ENCODE data around the gene SMPDL3B.

The SMPDL3B gene

GRCh38 chr1:27959792-27960603, 25.2 kb downstream of the SMPDL3B start, which contains the start of gene XKR8:
TSS of gene XKR8 (plus strand) at chr1:27959973. CDS start at chr1:27960070, 97 bp downstream.
- Histone ChIP-seq H3K27ac (ENCODE audit: low read length) (peak within 1 kb of the TSS; percentile 84), H3K4me1 (ENCODE audit: control insufficient read depth in 1 of 2, insufficient read depth in 2 of 2, low read length in 2 of 2) (peaks cover 4 to 17% of the 10 kb centered on the region in 2 donors), H3K4me3 (ENCODE audit: low read depth in 1 of 2, low read length in 2 of 2) (peak within 1 kb of the TSS; percentile 76 to 85), H3K9me3 (ENCODE audit: control insufficient read depth in 1 of 2, low read length in 2 of 2) (no peaks in the 10 kb centered on the region), H3K36me3 (ENCODE audit: control insufficient read depth in 1 of 2, insufficient read depth in 2 of 2, low read length in 2 of 2) (peaks cover 3 to 17% of the 10 kb centered on the region in 2 donors), H3K27me3 (ENCODE audit: low read depth, low read length) (no peaks in the 10 kb centered on the region)

GRCh38 chr1:27960762-27961645, 26.2 kb downstream of the SMPDL3B start:
- H3K27me3 ChIP-seq (ENCODE audit: low read depth, low read length) = no peaks in the 10 kb centered on the region
- H3K27ac ChIP-seq (ENCODE audit: low read length) = peak overlapping the region; percentile 84
- H3K36me3 ChIP-seq (ENCODE audit: control insufficient read depth in 1 of 2, insufficient read depth in 2 of 2, low read length in 2 of 2) = peaks cover 3 to 27% of the 10 kb centered on the region in 2 donors
- no peaks in the 10 kb centered on the region for H3K9me3 ChIP-seq (ENCODE audit: control insufficient read depth in 1 of 2, low read length in 2 of 2)
- H3K4me1 ChIP-seq (ENCODE audit: control insufficient read depth in 1 of 2, insufficient read depth in 2 of 2, low read length in 2 of 2) = peaks cover 4 to 17% of the 10 kb centered on the region in 2 donors
- peak overlapping the region; percentile 76 to 85 for H3K4me3 ChIP-seq (ENCODE audit: low read depth in 1 of 2, low read length in 2 of 2)

- peaks cover 4 to 17% of the 10 kb centered on the region in 2 donors for H3K4me1 ChIP-seq (ENCODE audit: control insufficient read depth in 1 of 2, insufficient read depth in 2 of 2, low read length in 2 of 2)
- no peaks in the 10 kb centered on the region for H3K27me3 ChIP-seq (ENCODE audit: low read depth, low read length)
- H3K9me3 ChIP-seq (ENCODE audit: control insufficient read depth in 1 of 2, low read length in 2 of 2) = no peaks in the 10 kb centered on the region
- H3K27ac ChIP-seq (ENCODE audit: low read length) = no peak overlapping the region
- H3K36me3 ChIP-seq (ENCODE audit: control insufficient read depth in 1 of 2, insufficient read depth in 2 of 2, low read length in 2 of 2) = peaks cover 3 to 33% of the 10 kb centered on the region in 2 donors
- peak overlapping the region in 1 of 2 donors; percentile 76 for H3K4me3 ChIP-seq (ENCODE audit: low read depth in 1 of 2, low read length in 2 of 2)
Measured at GRCh38 chr1:27961646-27962221, 26.9 kb downstream of the SMPDL3B start.

GRCh38 chr1:27963393-27963792, 28.6 kb downstream of the SMPDL3B start:
- H3K27me3 ChIP-seq (ENCODE audit: low read depth, low read length) = no peaks in the 10 kb centered on the region
- peaks cover 3 to 50% of the 10 kb centered on the region in 2 donors for H3K36me3 ChIP-seq (ENCODE audit: control insufficient read depth in 1 of 2, insufficient read depth in 2 of 2, low read length in 2 of 2)

GRCh38 chr1:27966402-27967105, 31.8 kb downstream of the SMPDL3B start:
- H3K27ac ChIP-seq (ENCODE audit: low read length) = no peak overlapping the region
- peaks cover 3 to 51% of the 10 kb centered on the region in 2 donors for H3K36me3 ChIP-seq (ENCODE audit: control insufficient read depth in 1 of 2, insufficient read depth in 2 of 2, low read length in 2 of 2)
- no peaks in the 10 kb centered on the region for H3K27me3 ChIP-seq (ENCODE audit: low read depth, low read length)
- H3K4me3 ChIP-seq (ENCODE audit: low read depth in 1 of 2, low read length in 2 of 2) = no peak overlapping the region
- H3K9me3 ChIP-seq (ENCODE audit: control insufficient read depth in 1 of 2, low read length in 2 of 2) = no peaks in the 10 kb centered on the region
- H3K4me1 ChIP-seq (ENCODE audit: control insufficient read depth in 1 of 2, insufficient read depth in 2 of 2, low read length in 2 of 2) = peaks cover 2 to 4% of the 10 kb centered on the region in 2 donors

More at GRCh38 chr1:27963393-27963792, 28.6 kb downstream of the SMPDL3B start:
- Histone ChIP-seq H3K27ac (ENCODE audit: low read length) (no peak overlapping the region), H3K4me3 (ENCODE audit: low read depth in 1 of 2, low read length in 2 of 2) (no peak overlapping the region), H3K4me1 (ENCODE audit: control insufficient read depth in 1 of 2, insufficient read depth in 2 of 2, low read length in 2 of 2) (peaks cover 4 to 17% of the 10 kb centered on the region in 2 donors), H3K9me3 (ENCODE audit: control insufficient read depth in 1 of 2, low read length in 2 of 2) (no peaks in the 10 kb centered on the region)

- no peak overlapping the region for H3K4me3 ChIP-seq (ENCODE audit: low read depth in 1 of 2, low read length in 2 of 2)
- H3K36me3 ChIP-seq (ENCODE audit: control insufficient read depth in 1 of 2, insufficient read depth in 2 of 2, low read length in 2 of 2) = peaks cover 3 to 51% of the 10 kb centered on the region in 2 donors
- peaks cover 5 to 7% of the 10 kb centered on the region in 2 donors for H3K4me1 ChIP-seq (ENCODE audit: control insufficient read depth in 1 of 2, insufficient read depth in 2 of 2, low read length in 2 of 2)
- no peaks in the 10 kb centered on the region for H3K27me3 ChIP-seq (ENCODE audit: low read depth, low read length)
- H3K9me3 ChIP-seq (ENCODE audit: control insufficient read depth in 1 of 2, low read length in 2 of 2) = no peaks in the 10 kb centered on the region
- no peak overlapping the region for H3K27ac ChIP-seq (ENCODE audit: low read length)
Measured at GRCh38 chr1:27967106-27967883, 32.5 kb downstream of the SMPDL3B start.

- peaks cover 8 to 53% of the 10 kb centered on the region in 2 donors for H3K36me3 ChIP-seq (ENCODE audit: control insufficient read depth in 1 of 2, insufficient read depth in 2 of 2, low read length in 2 of 2)
- H3K27ac ChIP-seq (ENCODE audit: low read length) = no peak overlapping the region
- peaks cover 5 to 7% of the 10 kb centered on the region in 2 donors for H3K4me1 ChIP-seq (ENCODE audit: control insufficient read depth in 1 of 2, insufficient read depth in 2 of 2, low read length in 2 of 2)
- H3K4me3 ChIP-seq (ENCODE audit: low read depth in 1 of 2, low read length in 2 of 2) = no peak overlapping the region
- H3K9me3 ChIP-seq (ENCODE audit: control insufficient read depth in 1 of 2, low read length in 2 of 2) = no peaks in the 10 kb centered on the region
- H3K27me3 ChIP-seq (ENCODE audit: low read depth, low read length) = no peaks in the 10 kb centered on the region
Measured at GRCh38 chr1:27967884-27968466, 33.2 kb downstream of the SMPDL3B start.

GRCh38 chr1:27968692-27969091, 33.9 kb downstream of the SMPDL3B start:
- Histone ChIP-seq H3K4me3 (ENCODE audit: low read depth in 1 of 2, low read length in 2 of 2) (no peak overlapping the region), H3K4me1 (ENCODE audit: control insufficient read depth in 1 of 2, insufficient read depth in 2 of 2, low read length in 2 of 2) (peaks cover 5 to 7% of the 10 kb centered on the region in 2 donors), H3K27ac (ENCODE audit: low read length) (no peak overlapping the region), H3K27me3 (ENCODE audit: low read depth, low read length) (no peaks in the 10 kb centered on the region), H3K9me3 (ENCODE audit: control insufficient read depth in 1 of 2, low read length in 2 of 2) (no peaks in the 10 kb centered on the region), H3K36me3 (ENCODE audit: control insufficient read depth in 1 of 2, insufficient read depth in 2 of 2, low read length in 2 of 2) (peaks cover 9 to 56% of the 10 kb centered on the region in 2 donors)

GRCh38 chr1:27970401-27970800, 35.6 kb downstream of the SMPDL3B start:
- Histone ChIP-seq H3K27ac (ENCODE audit: low read length) (peak overlapping the region; percentile 4), H3K4me1 (ENCODE audit: control insufficient read depth in 1 of 2, insufficient read depth in 2 of 2, low read length in 2 of 2) (peaks cover 5 to 7% of the 10 kb centered on the region in 2 donors), H3K27me3 (ENCODE audit: low read depth, low read length) (no peaks in the 10 kb centered on the region), H3K9me3 (ENCODE audit: control insufficient read depth in 1 of 2, low read length in 2 of 2) (no peaks in the 10 kb centered on the region), H3K4me3 (ENCODE audit: low read depth in 1 of 2, low read length in 2 of 2) (no peak overlapping the region), H3K36me3 (ENCODE audit: control insufficient read depth in 1 of 2, insufficient read depth in 2 of 2, low read length in 2 of 2) (peaks cover 16 to 47% of the 10 kb centered on the region in 2 donors)

GRCh38 chr1:27971674-27972073, 36.9 kb downstream of the SMPDL3B start:
- Histone ChIP-seq H3K4me3 (ENCODE audit: low read depth in 1 of 2, low read length in 2 of 2) (no peak overlapping the region), H3K27me3 (ENCODE audit: low read depth, low read length) (no peaks in the 10 kb centered on the region), H3K4me1 (ENCODE audit: control insufficient read depth in 1 of 2, insufficient read depth in 2 of 2, low read length in 2 of 2) (peaks cover 5 to 7% of the 10 kb centered on the region in 2 donors), H3K36me3 (ENCODE audit: control insufficient read depth in 1 of 2, insufficient read depth in 2 of 2, low read length in 2 of 2) (peaks cover 16 to 35% of the 10 kb centered on the region in 2 donors), H3K9me3 (ENCODE audit: control insufficient read depth in 1 of 2, low read length in 2 of 2) (no peaks in the 10 kb centered on the region), H3K27ac (ENCODE audit: low read length) (no peak overlapping the region)
